Activated T-helper 2 cell treated with anti-CD3 and anti-CD28 coated beads, Interferon-gamma antibody, Interleukin-2, Interleukin-4, amounts not matched to agents 10 μg/mL and 5 μg/mL and 100 μg/mL, durations not matched to agents 14 hours and 24 hours and 36 hours (primary cell): Measurements from ENCODE around the gene NDRG2. TPM values are rescaled to one million over a fixed set of nuclear protein-coding genes. Genes with fewer than 3 reads are reported as not detected.

Source experiments
- DNase-seq: peaks from one replicate; pipeline ENCODE4 v3.0.0; 2021; ENCODE audit warnings: low spot score
- H3K27ac Mint-ChIP-seq: one replicate; pipeline ENCODE4 v1.8.0; 2021; ENCODE audit warnings: mixed read lengths
- H3K27me3 Mint-ChIP-seq: one replicate; pipeline ENCODE4 v1.8.0; 2021; ENCODE audit warnings: low read depth, mixed read lengths
- H3K36me3 Mint-ChIP-seq: one replicate; pipeline ENCODE4 v1.8.0; 2021; ENCODE audit warnings: low read depth, mixed read lengths
- H3K4me1 Mint-ChIP-seq: one replicate; pipeline ENCODE4 v1.8.0; 2021; ENCODE audit warnings: low read depth, mixed read lengths
- H3K4me3 Mint-ChIP-seq: one replicate; pipeline ENCODE4 v1.8.0; 2021; ENCODE audit warnings: low read depth, mild to moderate bottlenecking, moderate library complexity, mixed read lengths
- H3K9me3 Mint-ChIP-seq: one replicate; pipeline ENCODE4 v1.8.0; 2021; ENCODE audit warnings: mixed read lengths
- intact Hi-C: fragments of 100-400 bp; cut with micrococcal nuclease; formaldehyde crosslinking; loops from one replicate; pipeline ENCODE4 v1.15.1; 2023
- total RNA-seq: library from RNA; stranded (reverse); gene quantifications from 2 replicates; pipeline ENCODE4 v1.2.3, GENCODE V29; 2022

Gene NDRG2
- total RNA-seq: 1.1 and 1.8 TPM in 2 replicates

- Mint-ChIP-seq H3K27me3 (peaks cover 46% of the 10 kb centered on the region), H3K4me1 (peaks cover 6% of the 10 kb centered on the region), H3K4me3 (peak within 1 kb of the TSS; percentile 70), H3K9me3 (no peaks in the 10 kb centered on the region), H3K27ac (no peak within 1 kb of the TSS), H3K36me3 (no peaks in the 10 kb centered on the region)
- DNase-seq: peak; percentile 56
- intact Hi-C loops: no loop called here
These were observed at the start of gene NDRG2 for GRCh38 chr14:21024585-21025370. Gene NDRG2, minus strand, starts transcription at chr14:21025061. Its CDS starts 1,746 bp downstream, at chr14:21023315.

- no peak for DNase-seq
- Mint-ChIP-seq H3K27ac (no peak overlapping the region), H3K36me3 (no peaks in the 10 kb centered on the region), H3K9me3 (no peaks in the 10 kb centered on the region), H3K4me3 (no peak overlapping the region), H3K4me1 (peaks cover 24% of the 10 kb centered on the region), H3K27me3 (peaks cover 47% of the 10 kb centered on the region)
- intact Hi-C loops: no loop called here
These were observed 49.1 kb upstream of the NDRG2 start for GRCh38 chr14:21073921-21074320.

GRCh38 chr14:21072781-21073339 lies 48.0 kb upstream of the NDRG2 start:
- H3K36me3 Mint-ChIP-seq: no peaks in the 10 kb centered on the region
- H3K27me3 Mint-ChIP-seq: peaks cover 55% of the 10 kb centered on the region
- H3K4me1 Mint-ChIP-seq: peaks cover 30% of the 10 kb centered on the region
- peak overlapping the region; percentile 19 for H3K4me3 Mint-ChIP-seq
- H3K27ac Mint-ChIP-seq: no peak overlapping the region
- no peaks in the 10 kb centered on the region for H3K9me3 Mint-ChIP-seq
- intact Hi-C loops: no loop called here
- no peak for DNase-seq

- H3K27ac Mint-ChIP-seq: no peak overlapping the region
- peaks cover 61% of the 10 kb centered on the region for H3K27me3 Mint-ChIP-seq
- H3K36me3 Mint-ChIP-seq: no peaks in the 10 kb centered on the region
- H3K4me1 Mint-ChIP-seq: peaks cover 30% of the 10 kb centered on the region
- no peaks in the 10 kb centered on the region for H3K9me3 Mint-ChIP-seq
- DNase-seq: no peak
- H3K4me3 Mint-ChIP-seq: no peak overlapping the region
- intact Hi-C loops: no loop called here
These were observed 47.2 kb upstream of the NDRG2 start for GRCh38 chr14:21072031-21072473.

GRCh38 chr14:21071225-21072030 lies 46.6 kb upstream of the NDRG2 start:
- Mint-ChIP-seq H3K27me3 (peaks cover 66% of the 10 kb centered on the region), H3K36me3 (no peaks in the 10 kb centered on the region), H3K4me3 (peak overlapping the region; percentile 72), H3K4me1 (peaks cover 30% of the 10 kb centered on the region), H3K27ac (no peak overlapping the region), H3K9me3 (no peaks in the 10 kb centered on the region)
- intact Hi-C loops: no loop called here
- DNase-seq: peak; percentile 24

- DNase-seq: no peak
- H3K36me3 Mint-ChIP-seq: no peaks in the 10 kb centered on the region
- peaks cover 30% of the 10 kb centered on the region for H3K4me1 Mint-ChIP-seq
- H3K9me3 Mint-ChIP-seq: no peaks in the 10 kb centered on the region
- peaks cover 71% of the 10 kb centered on the region for H3K27me3 Mint-ChIP-seq
- H3K4me3 Mint-ChIP-seq: peak overlapping the region; percentile 72
- no peak overlapping the region for H3K27ac Mint-ChIP-seq
- intact Hi-C loops: no loop called here
These were observed 45.9 kb upstream of the NDRG2 start for GRCh38 chr14:21070610-21071224.

GRCh38 chr14:21070083-21070609 lies 45.3 kb upstream of the NDRG2 start, which contains the start of gene ARHGEF40:
Gene ARHGEF40, plus strand, starts transcription at chr14:21070304. Its CDS starts 93 bp downstream, at chr14:21070397.
- no peak for DNase-seq
- peaks cover 76% of the 10 kb centered on the region for H3K27me3 Mint-ChIP-seq
- H3K9me3 Mint-ChIP-seq: no peaks in the 10 kb centered on the region
- no peaks in the 10 kb centered on the region for H3K36me3 Mint-ChIP-seq
- intact Hi-C loops: no loop called here
- peak within 1 kb of the TSS; percentile 72 for H3K4me3 Mint-ChIP-seq
- peaks cover 30% of the 10 kb centered on the region for H3K4me1 Mint-ChIP-seq
- no peak within 1 kb of the TSS for H3K27ac Mint-ChIP-seq

GRCh38 chr14:21069388-21070082 lies 44.7 kb upstream of the NDRG2 start:
- Mint-ChIP-seq H3K4me3 (peak overlapping the region; percentile 64), H3K4me1 (peaks cover 30% of the 10 kb centered on the region), H3K36me3 (no peaks in the 10 kb centered on the region), H3K27me3 (peaks cover 78% of the 10 kb centered on the region), H3K9me3 (no peaks in the 10 kb centered on the region), H3K27ac (no peak overlapping the region)
- intact Hi-C loops: loop anchor here (2.0 kb wide), 1 partner anchor 37 kb away; no protein-coding TSS in a partner anchor
- DNase-seq: no peak

GRCh38 chr14:21068521-21069387 lies 43.9 kb upstream of the NDRG2 start:
- Mint-ChIP-seq H3K4me1 (peaks cover 30% of the 10 kb centered on the region), H3K27ac (no peak overlapping the region), H3K4me3 (peak overlapping the region; percentile 64), H3K9me3 (no peaks in the 10 kb centered on the region), H3K36me3 (no peaks in the 10 kb centered on the region), H3K27me3 (peaks cover 78% of the 10 kb centered on the region)
- intact Hi-C loops: loop anchor here (1.0 to 2.0 kb wide), 2 partner anchors 24 to 38 kb away; no protein-coding TSS in a partner anchor
- DNase-seq: no peak

- Mint-ChIP-seq H3K4me1 (peaks cover 24% of the 10 kb centered on the region), H3K36me3 (no peaks in the 10 kb centered on the region), H3K27ac (no peak overlapping the region), H3K27me3 (peaks cover 75% of the 10 kb centered on the region), H3K4me3 (no peak overlapping the region), H3K9me3 (no peaks in the 10 kb centered on the region)
- intact Hi-C loops: no loop called here
- DNase-seq: no peak
These were observed 42.1 kb upstream of the NDRG2 start for GRCh38 chr14:21066882-21067502.

GRCh38 chr14:21063479-21063878 lies 38.6 kb upstream of the NDRG2 start:
- Mint-ChIP-seq H3K4me3 (no peak overlapping the region), H3K27me3 (peaks cover 54% of the 10 kb centered on the region), H3K36me3 (no peaks in the 10 kb centered on the region), H3K27ac (no peak overlapping the region), H3K4me1 (peaks cover 2% of the 10 kb centered on the region), H3K9me3 (no peaks in the 10 kb centered on the region)
- no peak for DNase-seq
- intact Hi-C loops: no loop called here
